GM23248 (cell line): ENCODE results near the gene DNAJB5. TPM values are rescaled to one million over a fixed set of nuclear protein-coding genes. Genes with fewer than 3 reads are reported as not detected.

ENCODE experiments used
- DNase-seq: peaks from one replicate; pipeline ENCODE4 v3.0.0-alpha.2; 2015
- H2AFZ ChIP-seq: fragments of 200-600 bp; sonication (generic); 2 replicates; pipeline ENCODE4 v1.6.1; 2016; ENCODE audit warnings: antibody characterized with exemption
- H3F3A ChIP-seq: fragments of 200-600 bp; sonication (generic); 2 replicates; pipeline ENCODE4 v1.6.1; 2016; ENCODE audit warnings: mild to moderate bottlenecking, antibody characterized with exemption, mixed run types; ENCODE audit not compliant: insufficient read depth
- H3K27ac ChIP-seq: fragments of 200-600 bp; sonication (generic); 2 replicates; pipeline ENCODE4 v1.5.1; 2016; ENCODE audit warnings: mild to moderate bottlenecking
- H3K27me3 ChIP-seq: fragments of 200-600 bp; sonication (generic); replicated peaks from 2 replicates; pipeline ENCODE4 v1.6.1; 2016; ENCODE audit warnings: mild to moderate bottlenecking; ENCODE audit not compliant: insufficient read depth
- H3K36me3 ChIP-seq: fragments of 200-600 bp; sonication (generic); 2 replicates; pipeline ENCODE4 v1.6.1; 2016; ENCODE audit warnings: low read depth, mild to moderate bottlenecking
- H3K4me1 ChIP-seq: fragments of 200-600 bp; sonication (generic); 2 replicates; pipeline ENCODE4 v1.6.1; 2016; ENCODE audit warnings: mild to moderate bottlenecking; ENCODE audit not compliant: insufficient read depth
- H3K4me2 ChIP-seq: fragments of 200-600 bp; sonication (generic); one replicate; pipeline ENCODE4 v1.6.1; 2016; ENCODE audit warnings: mild to moderate bottlenecking; ENCODE audit not compliant: unreplicated experiment
- H3K4me3 ChIP-seq: fragments of 200-600 bp; sonication (generic); 2 replicates; pipeline ENCODE4 v1.5.1; 2016; ENCODE audit warnings: mild to moderate bottlenecking
- H3K79me2 ChIP-seq: fragments of 200-600 bp; sonication (generic); 2 replicates; pipeline ENCODE4 v1.6.1; 2016; ENCODE audit warnings: mild to moderate bottlenecking; ENCODE audit not compliant: insufficient read depth
- H3K9ac ChIP-seq: fragments of 200-600 bp; sonication (generic); 2 replicates; pipeline ENCODE4 v1.6.1; 2016; ENCODE audit warnings: mild to moderate bottlenecking
- H3K9me2 ChIP-seq: fragments of 200-600 bp; sonication (generic); 2 replicates; pipeline ENCODE4 v1.6.1; 2016; ENCODE audit warnings: mixed run types, mild to moderate bottlenecking, moderate library complexity; ENCODE audit not compliant: insufficient read depth
- H3K9me3 ChIP-seq: fragments of 200-600 bp; sonication (generic); one replicate; pipeline ENCODE4 v1.6.1; 2017; ENCODE audit warnings: low read depth
- H4K20me1 ChIP-seq: fragments of 200-600 bp; sonication (generic); 2 replicates; pipeline ENCODE4 v1.6.0; 2016; ENCODE audit not compliant: insufficient read depth
- EZH2 ChIP-seq: fragments of 200-600 bp; sonication (generic); IDR thresholded peaks from 2 replicates; pipeline ENCODE4 v1.6.1; 2018; ENCODE audit warnings: antibody characterized with exemption, mild to moderate bottlenecking; ENCODE audit not compliant: insufficient read depth, poor library complexity, severe bottlenecking
- EZH2phosphoT487 ChIP-seq: fragments of 200-600 bp; sonication (generic); IDR thresholded peaks from 2 replicates; pipeline ENCODE4 v1.6.1; 2018; ENCODE audit warnings: antibody characterized with exemption, moderate library complexity, mild to moderate bottlenecking, low read depth; ENCODE audit not compliant: insufficient read depth
- WGBS, 2 experiments: methylation state at CpG; one replicate each; pipeline ENCODE4 v1.1.6; 2015 to 2017; ENCODE audit warnings: low lambda C conversion rate in 2 of 2, low coverage in 1 of 2; ENCODE audit errors: missing lambda C conversion rate in 2 of 2; 5-methylcytosine and 5-hydroxymethylcytosine counted together
- in situ Hi-C: fragments of 300-500 bp; cut with MboI; formaldehyde crosslinking; loops from 2 replicates; pipeline ENCODE4 v1.15.0; 2020
- polyA plus RNA-seq: library from polyadenylated mRNA; unstranded; fragments of >200 nt; fragmentation: Nextera tagmentation; extraction: Ambion mirVana; gene quantifications from 2 replicates; pipeline ENCODE4 v1.2.1, GENCODE V29; 2016
- total RNA-seq: library from RNA; depleted of rRNA; stranded (reverse); fragments of >200 nt; shearing (Covaris generic); gene quantifications from 2 replicates; pipeline ENCODE4 v1.2.3, GENCODE V29; 2014

The DNAJB5 gene
- total and polyA plus RNA-seq, 2 experiments from 2014 or later = 10.9 to 24.2 TPM

DNA sequence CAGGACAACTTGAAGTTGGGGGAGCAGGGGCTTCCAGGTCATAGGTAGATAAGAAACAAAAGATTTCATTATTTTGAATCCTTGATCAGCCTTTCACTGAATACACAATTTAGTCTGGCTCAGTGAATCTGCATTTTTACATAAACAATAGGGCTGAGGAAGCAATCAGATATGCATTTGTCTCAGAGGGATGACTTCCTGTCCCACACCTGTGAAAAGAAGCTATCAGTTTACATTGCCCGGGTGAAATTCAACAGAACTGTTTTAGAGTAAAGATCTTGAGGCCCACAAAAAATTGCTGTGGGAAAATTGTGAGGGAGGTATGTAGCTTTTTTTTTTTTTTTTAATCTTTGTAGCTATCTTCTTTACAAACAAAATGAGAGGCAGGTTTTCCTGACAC is 38.3 kb downstream of the DNAJB5 start:
- H3K9me2 ChIP-seq = no peaks in the 10 kb centered on the region
- TF ChIP-seq EZH2phosphoT487 (no peak), EZH2 (no peak)
- DNase-seq = no peak
- H3K9me3 ChIP-seq = no peaks in the 10 kb centered on the region
- no peak overlapping the region for H3K4me3 ChIP-seq
- H3K4me1 ChIP-seq = peaks cover 9% of the 10 kb centered on the region
- H3K27ac ChIP-seq = 0 out of 2 replicates have a peak overlapping the region, but pooled peaks have one; percentile 27
- no peaks in the 10 kb centered on the region for H3K79me2 ChIP-seq
- H2AFZ ChIP-seq = no peak overlapping the region
- 58 to 59% methylated on average over 1 of the region's 1 CpG for WGBS, 2 experiments
- in situ Hi-C loops = no loop called here
- H3F3A ChIP-seq = peaks cover 39% of the 10 kb centered on the region; the same call in 1 of the 2 replicates
- H3K27me3 ChIP-seq = no peaks in the 10 kb centered on the region
- H3K9ac ChIP-seq = no peak overlapping the region
- no peaks in the 10 kb centered on the region for H3K36me3 ChIP-seq
- no peak overlapping the region for H3K4me2 ChIP-seq
- no peaks in the 10 kb centered on the region for H4K20me1 ChIP-seq

DNA sequence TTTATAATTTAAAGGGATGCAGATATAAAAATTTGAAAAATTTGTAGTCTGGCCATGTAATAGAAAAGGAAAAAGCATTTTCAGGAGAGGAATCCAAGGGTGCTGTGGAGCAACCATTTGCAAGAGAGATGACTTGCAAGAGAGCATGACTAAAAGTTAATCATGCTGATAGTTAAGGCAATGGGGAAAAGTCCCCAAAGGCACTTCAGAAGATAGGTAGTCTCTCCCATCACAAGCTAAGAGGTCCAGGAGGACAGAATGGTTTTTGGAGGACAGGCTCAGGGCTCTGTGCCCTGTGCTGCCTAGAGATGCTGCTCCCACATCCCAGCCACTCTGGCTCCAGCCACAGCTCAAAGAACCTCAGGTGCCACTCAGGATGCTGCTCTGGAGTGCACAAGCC is 38.8 kb downstream of the DNAJB5 start:
- TF ChIP-seq EZH2 (no peak), EZH2phosphoT487 (no peak)
- Histone ChIP-seq H3K9me2 (no peaks in the 10 kb centered on the region), H3K4me3 (no peak overlapping the region), H3K79me2 (no peaks in the 10 kb centered on the region), H3K4me2 (no peak overlapping the region), H3K27ac (0 out of 2 replicates have a peak overlapping the region, but pooled peaks have one; percentile 27), H3K36me3 (no peaks in the 10 kb centered on the region), H3K27me3 (no peaks in the 10 kb centered on the region), H4K20me1 (no peaks in the 10 kb centered on the region), H2AFZ (no peak overlapping the region), H3K9ac (no peak overlapping the region), H3F3A (peaks cover 39% of the 10 kb centered on the region; the same call in 1 of the 2 replicates), H3K4me1 (peaks cover 9% of the 10 kb centered on the region), H3K9me3 (no peaks in the 10 kb centered on the region)
- DNase-seq = peak; percentile 51
- in situ Hi-C loops = no loop called here

DNA sequence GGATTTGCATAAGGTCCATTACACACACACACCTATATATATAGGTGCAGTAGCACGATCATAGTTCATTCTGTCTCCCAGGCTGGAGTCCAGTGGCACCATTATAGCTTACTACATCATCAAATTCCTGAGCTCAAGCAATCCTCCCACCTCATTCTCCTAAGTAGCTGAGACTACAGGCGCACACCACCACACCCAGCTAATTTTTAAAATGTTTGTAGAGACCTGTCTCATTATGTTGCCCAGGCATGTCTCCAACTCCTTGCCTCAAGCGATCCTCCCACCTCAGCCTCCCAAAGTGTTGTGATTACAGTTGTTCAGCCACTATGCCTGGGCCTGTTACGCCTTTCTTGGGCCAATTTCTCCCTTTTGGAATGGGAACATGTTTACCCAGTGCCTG is 39.7 kb downstream of the DNAJB5 start:
- WGBS, 2 experiments = 89 to 90% methylated on average over 4 of the region's 4 CpGs
- no peaks in the 10 kb centered on the region for H3K27me3 ChIP-seq
- H3K27ac ChIP-seq = no peak overlapping the region
- H3K79me2 ChIP-seq = no peaks in the 10 kb centered on the region
- in situ Hi-C loops = no loop called here
- no peak overlapping the region for H3K9ac ChIP-seq
- TF ChIP-seq EZH2phosphoT487 (no peak), EZH2 (no peak)
- no peak overlapping the region for H2AFZ ChIP-seq
- H3K4me1 ChIP-seq = peaks cover 9% of the 10 kb centered on the region
- no peak overlapping the region for H3K4me2 ChIP-seq
- peaks cover 39% of the 10 kb centered on the region; the same call in 1 of the 2 replicates for H3F3A ChIP-seq
- no peaks in the 10 kb centered on the region for H3K9me3 ChIP-seq
- no peaks in the 10 kb centered on the region for H3K36me3 ChIP-seq
- no peak overlapping the region for H3K4me3 ChIP-seq
- no peak for DNase-seq
- no peaks in the 10 kb centered on the region for H4K20me1 ChIP-seq
- H3K9me2 ChIP-seq = no peaks in the 10 kb centered on the region

DNA sequence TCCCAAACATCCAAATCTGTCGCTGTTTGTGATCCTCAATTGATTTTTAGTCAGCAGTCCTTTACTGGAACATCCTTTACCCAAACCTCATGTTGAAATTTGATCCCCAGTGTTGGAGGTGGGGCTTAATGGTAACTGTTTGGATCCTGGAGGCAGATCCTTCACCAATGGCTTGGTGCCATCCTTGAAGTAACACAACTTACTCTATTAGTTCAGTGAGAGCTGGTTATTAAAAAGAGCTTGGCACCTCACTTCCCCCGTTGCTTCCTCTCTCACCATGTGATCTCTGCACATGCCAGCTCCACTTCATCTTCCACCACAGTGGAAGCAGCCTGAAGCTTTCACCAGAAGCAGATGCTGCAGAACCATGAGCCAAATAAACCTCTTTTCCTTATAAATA is 40.3 kb downstream of the DNAJB5 start:
- no peak for TF ChIP-seq EZH2
- no peak for TF ChIP-seq EZH2phosphoT487
- Histone ChIP-seq H4K20me1 (no peaks in the 10 kb centered on the region), H3K9ac (no peak overlapping the region), H3K4me2 (no peak overlapping the region), H3K4me3 (no peak overlapping the region), H3K9me3 (no peaks in the 10 kb centered on the region), H3K27me3 (no peaks in the 10 kb centered on the region), H3K27ac (no peak overlapping the region), H3K36me3 (no peaks in the 10 kb centered on the region), H3K4me1 (peaks cover 9% of the 10 kb centered on the region), H3K79me2 (no peaks in the 10 kb centered on the region), H3F3A (peaks cover 39% of the 10 kb centered on the region; the same call in 1 of the 2 replicates), H3K9me2 (no peaks in the 10 kb centered on the region), H2AFZ (no peak overlapping the region)
- in situ Hi-C loops = no loop called here
- WGBS, 2 experiments = 54 to 64% methylated on average over 2 of the region's 2 CpGs
- DNase-seq = no peak

DNA sequence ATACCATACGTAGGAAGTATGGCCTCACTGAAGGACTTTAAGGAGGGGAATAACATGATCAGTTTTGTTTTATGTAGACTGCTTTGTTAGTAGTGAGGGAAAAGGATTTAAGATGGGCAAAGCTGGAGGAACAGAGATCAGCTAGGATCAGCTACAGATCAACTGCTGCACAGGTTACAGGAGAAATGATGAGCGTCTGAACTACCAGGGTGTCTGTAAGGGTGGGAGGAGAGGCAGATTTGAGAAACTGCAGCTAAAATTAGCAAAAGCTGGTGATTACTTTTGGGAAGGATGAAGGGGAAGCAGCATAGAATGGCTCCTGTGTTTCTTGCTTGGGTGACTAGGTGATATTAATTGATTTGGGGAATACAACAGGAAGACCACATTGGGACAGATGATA is 43.6 kb downstream of the DNAJB5 start:
- Histone ChIP-seq H3K27me3 (no peaks in the 10 kb centered on the region), H3K9ac (no peak overlapping the region), H3K9me2 (no peaks in the 10 kb centered on the region), H4K20me1 (no peaks in the 10 kb centered on the region), H3K4me2 (no peak overlapping the region), H3K36me3 (no peaks in the 10 kb centered on the region), H3K4me3 (no peak overlapping the region), H2AFZ (no peak overlapping the region), H3K9me3 (no peaks in the 10 kb centered on the region), H3K79me2 (no peaks in the 10 kb centered on the region), H3K27ac (no peak overlapping the region), H3K4me1 (peaks cover 6% of the 10 kb centered on the region; the same call in 1 of the 2 replicates), H3F3A (peaks cover 14% of the 10 kb centered on the region; the same call in 1 of the 2 replicates)
- TF ChIP-seq EZH2 (no peak), EZH2phosphoT487 (no peak)
- WGBS, 2 experiments = 100% methylated on average over 2 of the region's 2 CpGs
- in situ Hi-C loops = no loop called here
- DNase-seq = no peak
